PC-9 (cell line): ENCODE measurements around the gene KLHL30. TPM values are rescaled to one million over a fixed set of nuclear protein-coding genes. Genes with fewer than 3 reads are reported as not detected.

Experiments used
- BruUV-seq: library from RNA; stranded (reverse); fragments of 400-500 nt; replicated peaks from 2 replicates; lab custom pipeline; 2021; lab: Mats Ljungman, UMichigan
- CTCF ChIA-PET: fragments of 300-600 bp; sonication (Branson Sonifier 250); formaldehyde crosslinking; loops from one replicate; lab custom pipeline; 2022; ENCODE audit warnings: antibody characterized with exemption; lab: Charles Lee
- POLR2A ChIA-PET: fragments of 300-600 bp; sonication (Branson Sonifier 250); formaldehyde crosslinking; loops from one replicate; lab custom pipeline; 2022; ENCODE audit warnings: antibody characterized with exemption; ENCODE audit not compliant: unreplicated experiment; lab: Charles Lee
- DNase-seq, 2 experiments: peaks; one replicate each; pipeline versions ENCODE4 v3.0.0 to v3.0.0-alpha.2; 2015 to 2022; ENCODE audit warnings: mixed read lengths in 1 of 2
- H2AFZ ChIP-seq: fragments of 200-600 bp; sonication (generic); 2 replicates; pipeline ENCODE4 v1.8.1; 2017; ENCODE audit warnings: antibody characterized with exemption
- H3F3A ChIP-seq: fragments of 200-600 bp; sonication (generic); 2 replicates; pipeline ENCODE4 v1.8.1; 2017; ENCODE audit warnings: antibody characterized with exemption, mild to moderate bottlenecking, low read depth; ENCODE audit not compliant: insufficient read depth
- H3K27ac ChIP-seq: fragments of 200-600 bp; sonication (generic); 2 replicates; pipeline ENCODE4 v1.6.1; 2016; ENCODE audit warnings: mixed run types
- H3K27me3 ChIP-seq: fragments of 200-600 bp; sonication (generic); 2 replicates; pipeline ENCODE4 v1.6.1; 2016; ENCODE audit warnings: low read depth, mixed run types; ENCODE audit not compliant: insufficient read depth
- H3K36me3 ChIP-seq: fragments of 200-600 bp; sonication (generic); 2 replicates; pipeline ENCODE4 v1.6.1; 2016; ENCODE audit warnings: low read depth, mixed run types
- H3K4me1 ChIP-seq: fragments of 200-600 bp; sonication (generic); replicated peaks from 2 replicates; pipeline ENCODE4 v1.6.1; 2016; ENCODE audit warnings: mixed run types; ENCODE audit not compliant: insufficient read depth
- H3K4me2 ChIP-seq: fragments of 200-600 bp; sonication (generic); 2 replicates; pipeline ENCODE4 v1.6.1; 2017; ENCODE audit warnings: mixed run types
- H3K4me3 ChIP-seq: fragments of 200-600 bp; sonication (generic); 2 replicates; pipeline ENCODE4 v1.6.1; 2016; ENCODE audit warnings: mixed run types
- H3K79me2 ChIP-seq: fragments of 200-600 bp; sonication (generic); 2 replicates; pipeline ENCODE4 v1.6.1; 2017; ENCODE audit warnings: low read depth, mixed run types
- H3K9me2 ChIP-seq: fragments of 200-600 bp; sonication (generic); 2 replicates; pipeline ENCODE4 v1.8.1; 2017; ENCODE audit warnings: mild to moderate bottlenecking; ENCODE audit not compliant: insufficient read depth
- H3K9me3 ChIP-seq: fragments of 200-600 bp; sonication (generic); 2 replicates; pipeline ENCODE4 v1.8.1; 2016; ENCODE audit warnings: low read depth; ENCODE audit not compliant: insufficient read depth
- H4K20me1 ChIP-seq: fragments of 200-600 bp; sonication (generic); 2 replicates; pipeline ENCODE4 v1.8.1; 2017; ENCODE audit not compliant: insufficient read depth
- EZH2 ChIP-seq: fragments of 200-600 bp; sonication (generic); IDR thresholded peaks from 2 replicates; pipeline ENCODE4 v1.8.0; 2017; ENCODE audit warnings: antibody characterized with exemption, low read depth
- intact Hi-C: fragments of 100-400 bp; cut with micrococcal nuclease; formaldehyde crosslinking; loops from one replicate; pipeline ENCODE4 v1.10.0; 2022; ENCODE audit not compliant: unreplicated experiment
- total RNA-seq: library from RNA; stranded (reverse); gene quantifications from 2 replicates; pipeline ENCODE4 v1.2.3, GENCODE V29; 2021
- TF ChIP-seq, protein P1 (sequence below): fragments of 200-600 bp; sonication (generic); conservative IDR thresholded peaks from 2 replicates; pipeline ENCODE4 v1.6.1; 2017; ENCODE audit warnings: mixed run types, antibody characterized with exemption, mild to moderate bottlenecking, moderate library complexity

KLHL30 gene
- total RNA-seq, 1 experiment from 2014 or later: 1.2 TPM

DNA sequence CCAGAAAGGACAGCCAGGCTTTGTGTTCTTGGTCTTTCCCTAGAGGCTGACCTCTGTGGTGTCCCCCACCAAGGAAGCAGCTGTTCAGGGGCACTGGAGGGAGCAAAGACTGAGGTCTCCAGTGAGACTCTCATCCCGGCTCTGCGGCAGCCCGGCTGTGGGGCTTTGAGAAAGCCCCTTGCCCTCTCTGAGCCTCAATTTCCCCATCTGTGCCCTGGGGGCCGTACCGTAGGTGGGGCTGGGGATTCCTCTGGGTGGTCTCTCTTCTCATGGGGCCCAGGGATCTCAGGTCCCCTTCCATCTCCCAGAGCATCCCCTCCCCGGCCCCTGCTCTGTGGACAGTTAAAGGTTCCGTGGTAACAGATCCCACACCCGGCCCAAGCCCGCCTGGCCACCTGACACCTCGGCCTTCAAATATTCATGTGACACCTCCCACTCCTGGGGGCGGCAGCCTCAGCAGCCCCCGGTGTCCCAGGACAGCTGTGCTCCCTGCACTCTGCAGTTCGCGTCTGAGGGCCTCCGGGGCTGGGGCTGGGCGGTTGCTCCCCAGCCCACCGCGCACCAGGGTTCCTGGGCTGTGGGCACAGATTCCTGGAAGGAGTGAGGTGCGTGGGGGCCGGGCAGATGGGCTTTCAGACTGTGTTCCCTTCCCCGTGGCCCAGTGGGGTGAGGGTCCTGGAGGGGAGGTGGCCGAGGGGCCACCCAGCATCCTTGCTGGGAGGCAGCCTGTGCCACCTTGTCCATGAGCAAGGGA, 15.1 kb upstream of the KLHL30 start:
- no peak overlapping the region for H3K27ac ChIP-seq
- H4K20me1 ChIP-seq: no peaks in the 10 kb centered on the region
- H3K36me3 ChIP-seq: no peaks in the 10 kb centered on the region
- TF ChIP-seq, protein P1, sequence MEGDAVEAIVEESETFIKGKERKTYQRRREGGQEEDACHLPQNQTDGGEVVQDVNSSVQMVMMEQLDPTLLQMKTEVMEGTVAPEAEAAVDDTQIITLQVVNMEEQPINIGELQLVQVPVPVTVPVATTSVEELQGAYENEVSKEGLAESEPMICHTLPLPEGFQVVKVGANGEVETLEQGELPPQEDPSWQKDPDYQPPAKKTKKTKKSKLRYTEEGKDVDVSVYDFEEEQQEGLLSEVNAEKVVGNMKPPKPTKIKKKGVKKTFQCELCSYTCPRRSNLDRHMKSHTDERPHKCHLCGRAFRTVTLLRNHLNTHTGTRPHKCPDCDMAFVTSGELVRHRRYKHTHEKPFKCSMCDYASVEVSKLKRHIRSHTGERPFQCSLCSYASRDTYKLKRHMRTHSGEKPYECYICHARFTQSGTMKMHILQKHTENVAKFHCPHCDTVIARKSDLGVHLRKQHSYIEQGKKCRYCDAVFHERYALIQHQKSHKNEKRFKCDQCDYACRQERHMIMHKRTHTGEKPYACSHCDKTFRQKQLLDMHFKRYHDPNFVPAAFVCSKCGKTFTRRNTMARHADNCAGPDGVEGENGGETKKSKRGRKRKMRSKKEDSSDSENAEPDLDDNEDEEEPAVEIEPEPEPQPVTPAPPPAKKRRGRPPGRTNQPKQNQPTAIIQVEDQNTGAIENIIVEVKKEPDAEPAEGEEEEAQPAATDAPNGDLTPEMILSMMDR: no peak
- TF ChIP-seq EZH2: no peak
- no peak overlapping the region for H2AFZ ChIP-seq
- no peaks in the 10 kb centered on the region for H3K4me1 ChIP-seq
- H3K27me3 ChIP-seq: peaks cover 54% of the 10 kb centered on the region
- CTCF ChIA-PET: no interaction called here
- H3K9me2 ChIP-seq: no peaks in the 10 kb centered on the region
- peaks cover 19% of the 10 kb centered on the region for H3F3A ChIP-seq
- intact Hi-C loops: no loop called here
- H3K9me3 ChIP-seq: peaks cover 8% of the 10 kb centered on the region; the same call in 1 of the 2 replicates
- POLR2A ChIA-PET: no interaction called here
- BruUV-seq: no TSS peak
- no peak overlapping the region for H3K4me3 ChIP-seq
- DNase-seq: no peak
- no peaks in the 10 kb centered on the region for H3K79me2 ChIP-seq
- H3K4me2 ChIP-seq: no peak overlapping the region

DNA sequence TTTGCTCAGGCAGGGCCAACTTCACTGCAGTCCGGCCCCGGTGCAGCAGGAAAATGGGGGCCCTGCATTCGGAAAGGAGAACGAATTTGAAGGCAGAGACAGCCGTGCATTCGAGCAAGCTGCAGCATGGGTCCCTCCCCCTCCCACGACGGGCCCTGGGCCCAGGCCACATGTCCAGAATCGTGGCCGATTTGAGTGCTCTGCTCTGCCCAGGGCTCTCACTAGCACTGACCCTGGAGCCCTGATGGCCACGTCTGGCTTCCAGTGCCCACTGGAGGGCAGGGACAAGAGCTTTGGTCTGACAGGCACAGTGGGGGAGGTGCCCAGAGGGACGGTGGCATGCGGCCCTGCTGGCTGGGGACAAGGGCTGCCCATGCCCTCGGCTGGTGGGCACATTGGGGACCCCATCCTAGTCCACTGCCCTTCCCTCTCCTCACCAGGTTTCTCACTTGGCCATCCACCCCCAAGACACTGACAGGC, 14.4 kb upstream of the KLHL30 start:
- Histone ChIP-seq H3K27ac (no peak overlapping the region), H3F3A (peaks cover 19% of the 10 kb centered on the region), H3K4me2 (no peak overlapping the region), H2AFZ (no peak overlapping the region), H3K36me3 (no peaks in the 10 kb centered on the region), H3K9me2 (no peaks in the 10 kb centered on the region), H3K4me1 (no peaks in the 10 kb centered on the region), H3K9me3 (peaks cover 8% of the 10 kb centered on the region; the same call in 1 of the 2 replicates), H3K4me3 (no peak overlapping the region), H4K20me1 (no peaks in the 10 kb centered on the region), H3K79me2 (no peaks in the 10 kb centered on the region), H3K27me3 (peaks cover 51% of the 10 kb centered on the region)
- CTCF ChIA-PET: no interaction called here
- POLR2A ChIA-PET: no interaction called here
- no TSS peak for BruUV-seq
- no peak for DNase-seq
- intact Hi-C loops: no loop called here
- TF ChIP-seq, protein P1: no peak
- no peak for TF ChIP-seq EZH2

DNA sequence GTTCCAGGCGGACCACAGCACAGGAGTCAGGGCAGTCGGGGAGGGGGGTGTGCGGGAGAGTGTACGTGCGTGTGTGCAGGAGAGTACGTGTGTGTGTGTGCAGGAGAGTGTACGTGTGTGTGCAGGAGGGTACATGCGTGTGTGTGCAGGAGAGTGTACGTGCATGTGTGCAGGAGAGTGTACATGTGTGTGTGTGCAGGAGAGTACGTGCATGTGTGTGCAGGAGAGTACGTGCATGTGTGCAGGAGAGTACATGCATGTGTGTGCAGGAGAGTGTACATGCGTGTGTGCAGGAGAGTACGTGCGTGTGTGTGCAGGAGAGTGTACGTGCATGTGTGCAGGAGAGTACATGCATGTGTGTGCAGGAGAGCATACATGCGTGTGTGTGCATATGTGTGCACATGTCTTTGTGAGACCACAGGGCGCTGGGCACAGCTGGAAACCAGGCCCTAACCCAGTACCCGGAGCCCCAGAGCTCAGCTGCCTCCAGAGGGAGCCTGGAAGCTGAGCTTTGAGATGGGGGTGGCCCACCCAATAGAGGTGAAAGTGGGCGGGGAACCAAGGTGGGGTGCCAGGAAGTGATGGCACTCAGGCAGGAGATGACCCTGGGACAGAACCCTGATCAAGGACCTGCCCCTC, 13.9 kb upstream of the KLHL30 start:
- no peaks in the 10 kb centered on the region for H3K4me1 ChIP-seq
- peaks cover 8% of the 10 kb centered on the region; the same call in 1 of the 2 replicates for H3K9me3 ChIP-seq
- no peaks in the 10 kb centered on the region for H3K79me2 ChIP-seq
- H3K4me3 ChIP-seq: no peak overlapping the region
- H3K27me3 ChIP-seq: peaks cover 45% of the 10 kb centered on the region
- ChIA-PET POLR2A (no interaction called here), CTCF (no interaction called here)
- H3K4me2 ChIP-seq: no peak overlapping the region
- H3K27ac ChIP-seq: no peak overlapping the region
- no peak overlapping the region for H2AFZ ChIP-seq
- BruUV-seq: no TSS peak
- TF ChIP-seq EZH2: no peak
- H3K9me2 ChIP-seq: no peaks in the 10 kb centered on the region
- no peaks in the 10 kb centered on the region for H3K36me3 ChIP-seq
- DNase-seq: no peak
- intact Hi-C loops: no loop called here
- H3F3A ChIP-seq: peaks cover 19% of the 10 kb centered on the region
- no peaks in the 10 kb centered on the region for H4K20me1 ChIP-seq
